ENCODE results near the gene HMGCL.
"Not testable (repeated sequence)": the region's sequence is repeated elsewhere in the genome, so short reads cannot be mapped to it uniquely, and the experiment has no call there.

HMGCL gene

DNA sequence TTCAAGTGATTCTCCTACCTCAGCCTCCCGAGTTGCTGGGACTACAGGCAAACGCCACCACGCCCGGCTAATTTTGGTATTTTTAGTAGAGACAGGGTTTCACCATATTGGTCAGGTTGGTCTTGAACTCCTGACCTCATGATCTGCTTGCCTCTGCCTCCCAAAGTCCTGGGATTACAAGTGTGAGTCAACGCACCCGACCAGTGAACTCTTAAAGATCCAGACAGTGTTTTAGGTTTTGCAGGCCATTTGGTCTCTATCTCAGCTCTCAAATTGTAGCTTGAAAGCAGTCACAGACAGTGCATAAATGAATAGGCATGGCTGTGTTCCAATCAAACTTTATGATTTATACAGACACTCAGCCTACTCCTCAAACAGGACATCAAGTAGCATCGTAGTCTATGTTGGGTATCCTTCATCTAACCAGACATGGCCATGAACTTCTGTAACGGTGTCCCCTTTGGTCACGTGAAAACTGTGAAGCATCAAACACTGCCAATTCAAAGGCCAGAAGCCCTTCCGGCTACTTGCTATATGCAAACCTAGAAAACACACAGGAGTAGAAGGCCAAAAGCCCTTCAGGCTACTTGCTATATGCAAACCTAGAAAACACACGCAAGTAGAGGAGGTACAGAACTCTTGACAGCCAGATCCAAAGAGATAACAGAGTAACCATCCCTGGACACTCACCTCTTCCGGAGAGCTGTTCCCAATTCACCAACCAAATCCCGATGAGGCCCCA lies 39.7 kb upstream of the HMGCL start:
- H3K27ac ChIP-seq, result no peak overlapping the region
- TF ChIP-seq, protein P1, sequence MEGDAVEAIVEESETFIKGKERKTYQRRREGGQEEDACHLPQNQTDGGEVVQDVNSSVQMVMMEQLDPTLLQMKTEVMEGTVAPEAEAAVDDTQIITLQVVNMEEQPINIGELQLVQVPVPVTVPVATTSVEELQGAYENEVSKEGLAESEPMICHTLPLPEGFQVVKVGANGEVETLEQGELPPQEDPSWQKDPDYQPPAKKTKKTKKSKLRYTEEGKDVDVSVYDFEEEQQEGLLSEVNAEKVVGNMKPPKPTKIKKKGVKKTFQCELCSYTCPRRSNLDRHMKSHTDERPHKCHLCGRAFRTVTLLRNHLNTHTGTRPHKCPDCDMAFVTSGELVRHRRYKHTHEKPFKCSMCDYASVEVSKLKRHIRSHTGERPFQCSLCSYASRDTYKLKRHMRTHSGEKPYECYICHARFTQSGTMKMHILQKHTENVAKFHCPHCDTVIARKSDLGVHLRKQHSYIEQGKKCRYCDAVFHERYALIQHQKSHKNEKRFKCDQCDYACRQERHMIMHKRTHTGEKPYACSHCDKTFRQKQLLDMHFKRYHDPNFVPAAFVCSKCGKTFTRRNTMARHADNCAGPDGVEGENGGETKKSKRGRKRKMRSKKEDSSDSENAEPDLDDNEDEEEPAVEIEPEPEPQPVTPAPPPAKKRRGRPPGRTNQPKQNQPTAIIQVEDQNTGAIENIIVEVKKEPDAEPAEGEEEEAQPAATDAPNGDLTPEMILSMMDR (conservative IDR thresholded peaks at IDR 0.05), result no peak
- TF ChIP-seq ZFX (IDR thresholded peaks at IDR 0.05), result no peak

DNA sequence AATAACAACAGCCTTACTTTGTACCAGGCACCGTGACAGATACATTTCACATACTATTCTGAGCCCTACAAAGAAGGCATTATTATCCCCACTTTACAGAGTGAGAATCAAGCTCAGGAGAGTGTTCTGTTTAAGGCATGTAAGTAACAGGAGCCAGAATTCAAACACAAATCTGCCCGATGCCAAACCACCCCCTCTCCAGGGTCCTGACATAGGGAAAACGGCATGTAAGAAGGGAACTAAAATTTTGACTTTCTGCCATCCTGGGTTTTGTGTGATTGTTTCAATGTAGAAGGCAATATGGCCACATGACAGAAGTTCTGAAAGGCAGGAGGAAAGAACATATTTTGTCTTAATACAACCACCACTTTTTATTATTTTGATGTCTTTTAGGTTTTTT lies 37.4 kb upstream of the HMGCL start:
- no peak overlapping the region for H3K27ac ChIP-seq
- no peak for TF ChIP-seq ZFX (IDR thresholded peaks at IDR 0.05)
- TF ChIP-seq, protein P1 (conservative IDR thresholded peaks at IDR 0.05), result no peak

DNA sequence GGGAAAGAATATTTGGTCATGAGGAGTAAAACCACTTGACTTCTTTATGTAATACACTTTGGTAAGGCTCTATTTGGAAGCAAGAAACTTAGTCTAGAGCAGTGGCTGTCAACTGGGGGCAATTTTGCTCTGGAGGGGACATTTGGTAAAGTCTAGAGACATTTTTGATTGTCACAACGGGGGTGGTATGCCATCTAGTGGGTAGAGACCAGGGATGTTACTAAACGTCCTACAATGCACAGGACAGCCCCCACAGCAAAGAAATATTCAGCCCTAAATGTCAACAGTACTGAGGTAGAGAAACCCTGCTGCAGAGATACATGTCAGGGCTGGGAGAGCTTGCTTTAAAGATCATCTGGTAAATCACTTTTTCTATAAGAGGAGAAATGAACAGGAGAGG lies 29.3 kb upstream of the HMGCL start:
- TF ChIP-seq, protein P1 (conservative IDR thresholded peaks at IDR 0.05), result no peak; the same call in 1 of the 2 replicates
- TF ChIP-seq ZFX (IDR thresholded peaks at IDR 0.05), result no peak
- H3K27ac ChIP-seq, result no peak overlapping the region

DNA sequence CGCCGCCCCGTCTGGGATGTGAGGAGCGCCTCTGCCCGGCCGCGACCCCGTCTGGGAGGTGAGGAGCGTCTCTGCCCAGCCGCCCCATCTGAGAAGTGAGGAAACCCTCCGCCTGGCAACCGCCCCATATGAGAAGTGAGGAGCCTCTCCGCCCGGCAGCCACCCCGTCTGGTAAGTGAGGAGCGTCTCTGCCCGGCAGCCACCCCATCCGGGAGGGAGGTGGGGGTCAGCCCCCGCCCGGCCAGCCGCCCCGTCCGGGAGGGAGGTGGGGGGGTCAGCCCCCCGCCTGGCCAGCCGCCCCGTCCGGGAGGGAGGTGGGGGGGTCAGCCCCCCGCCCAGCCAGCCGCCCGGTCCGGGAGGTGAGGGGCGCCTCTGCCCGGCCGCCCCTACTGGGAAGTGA lies 27.9 kb upstream of the HMGCL start:
- H3K27ac ChIP-seq, result not testable (repeated sequence)

DNA sequence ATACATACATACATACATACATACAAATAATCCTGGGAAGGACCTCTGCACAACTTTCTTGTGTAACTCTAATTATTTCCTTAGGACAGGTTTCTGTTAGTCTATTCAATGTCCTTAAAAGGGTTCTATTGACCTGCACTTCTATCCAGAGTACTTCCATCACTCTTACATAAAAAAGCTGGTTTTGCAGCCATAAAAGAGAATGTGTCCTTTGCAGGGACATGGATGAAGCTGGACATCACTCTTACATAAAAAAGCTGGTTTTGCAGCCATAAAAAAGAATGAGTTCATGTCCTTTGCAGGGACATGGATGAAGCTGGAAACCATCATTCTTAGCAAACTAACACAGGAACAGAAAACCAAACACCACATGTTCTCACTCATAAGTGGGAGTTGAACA lies 26.2 kb upstream of the HMGCL start:
- H3K27ac ChIP-seq, result not testable (repeated sequence)

DNA sequence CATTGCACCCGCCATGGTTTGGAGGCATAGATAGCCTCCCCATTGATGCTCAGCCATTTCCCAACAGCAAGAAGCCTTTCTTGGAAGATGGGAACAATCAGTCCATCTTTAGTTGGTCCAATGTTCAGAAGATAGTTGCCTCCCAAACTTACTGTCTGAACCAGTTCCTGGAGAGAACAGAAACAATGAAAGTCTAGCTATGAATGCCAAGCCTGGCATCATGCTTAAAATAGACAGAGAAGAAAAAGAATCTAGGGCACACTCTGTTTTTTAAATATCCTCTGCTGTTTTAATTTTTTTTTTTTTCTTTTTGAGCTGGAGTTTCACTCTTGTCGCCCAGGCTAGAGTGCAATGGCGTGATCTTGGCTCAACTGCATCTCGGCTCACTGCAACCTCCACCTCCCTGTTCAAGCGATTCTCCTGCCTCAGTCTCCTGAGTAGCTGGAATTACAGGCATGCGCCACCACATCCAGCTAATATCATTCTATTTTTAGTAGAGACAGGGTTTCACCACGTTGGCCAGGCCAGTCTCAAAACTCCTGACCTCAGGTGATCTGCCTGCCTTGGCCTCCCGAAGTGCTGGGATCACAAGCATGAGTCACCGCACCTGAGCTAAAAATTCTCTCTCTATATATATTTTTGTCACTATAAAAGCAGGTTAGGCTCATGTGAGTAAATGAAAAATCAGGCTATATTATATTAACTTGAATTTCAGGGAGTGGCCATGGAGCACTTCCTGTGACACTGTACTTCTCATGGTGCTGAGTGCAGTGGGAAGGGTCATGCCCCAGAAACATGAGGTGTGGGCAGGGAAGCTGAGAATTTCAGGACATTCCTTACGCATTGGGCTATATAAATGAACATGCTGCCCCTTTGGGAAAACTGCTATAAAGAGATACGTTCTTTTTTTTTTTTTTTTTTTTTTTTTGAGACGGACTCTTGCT lies 23.7 kb upstream of the HMGCL start:
- no peak for TF ChIP-seq ZFX (IDR thresholded peaks at IDR 0.05)
- TF ChIP-seq, protein P1 (conservative IDR thresholded peaks at IDR 0.05), result no peak
- no peak overlapping the region for H3K27ac ChIP-seq

DNA sequence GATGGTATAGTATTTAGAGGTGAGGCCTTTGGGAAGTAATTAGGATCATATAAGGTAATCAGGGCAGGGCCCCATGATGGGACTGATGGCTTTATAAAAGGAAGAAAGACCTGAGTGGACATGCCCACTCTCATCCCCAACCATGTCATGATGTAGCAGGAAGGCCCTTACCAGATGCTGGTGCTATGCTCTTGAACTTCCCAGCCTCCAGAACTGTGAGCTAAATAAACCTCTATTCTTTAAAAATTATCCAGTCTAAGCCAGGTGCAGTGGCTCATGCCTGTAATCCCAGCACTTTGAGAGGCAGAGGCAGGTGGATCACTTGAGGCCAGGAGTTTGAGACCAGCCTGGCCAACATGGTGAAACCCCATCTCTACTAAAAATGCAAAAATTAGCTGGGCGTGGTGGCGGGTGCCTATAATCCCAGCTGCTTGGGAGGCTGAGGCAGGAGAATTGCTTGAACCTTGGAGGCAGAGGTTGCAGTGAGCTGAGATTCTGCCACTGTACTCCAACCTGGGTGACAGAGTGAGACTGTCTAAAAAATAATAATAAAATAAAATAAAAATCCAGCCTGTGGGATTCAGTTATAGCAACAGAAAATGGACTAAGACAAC lies 22.4 kb upstream of the HMGCL start:
- not testable (repeated sequence) for H3K27ac ChIP-seq

DNA sequence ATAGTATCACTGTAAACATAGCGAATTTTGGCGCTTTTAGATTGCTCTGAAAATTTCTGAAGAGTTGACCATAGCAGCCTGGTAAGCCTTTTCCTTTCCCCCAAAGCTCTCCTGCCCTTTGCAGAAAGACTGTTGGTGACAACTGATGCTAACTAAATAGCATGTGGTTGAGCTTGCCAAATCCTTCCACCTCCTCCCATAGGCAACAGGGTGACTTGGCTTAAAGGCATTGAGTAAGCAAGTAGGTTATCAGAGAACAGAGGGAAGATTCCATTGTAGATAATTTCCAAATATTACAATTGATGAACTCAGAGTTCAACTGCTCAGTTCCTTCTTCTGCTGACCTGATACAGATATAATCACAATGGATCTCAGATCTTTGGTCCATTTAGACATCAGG lies 19.9 kb upstream of the HMGCL start:
- TF ChIP-seq, protein P1 (conservative IDR thresholded peaks at IDR 0.05), result no peak
- TF ChIP-seq ZFX (IDR thresholded peaks at IDR 0.05), result no peak
- H3K27ac ChIP-seq, result no peak overlapping the region
